HG02840 (cell line): ENCODE data around the gene C16orf86.
"Not testable (repeated sequence)": the region's sequence is repeated elsewhere in the genome, so short reads cannot be mapped to it uniquely, and the experiment has no call there.

ENCODE experiments used
- ATAC-seq: cut with Tn5 transposase; IDR thresholded peaks from one replicate; pipeline ENCODE4 v1.9.1; 2021; ENCODE audit warnings: mild to moderate bottlenecking, moderate library complexity, moderate number of reproducible peaks; ENCODE audit not compliant: unreplicated experiment, low FRiP score

Gene C16orf86

DNA sequence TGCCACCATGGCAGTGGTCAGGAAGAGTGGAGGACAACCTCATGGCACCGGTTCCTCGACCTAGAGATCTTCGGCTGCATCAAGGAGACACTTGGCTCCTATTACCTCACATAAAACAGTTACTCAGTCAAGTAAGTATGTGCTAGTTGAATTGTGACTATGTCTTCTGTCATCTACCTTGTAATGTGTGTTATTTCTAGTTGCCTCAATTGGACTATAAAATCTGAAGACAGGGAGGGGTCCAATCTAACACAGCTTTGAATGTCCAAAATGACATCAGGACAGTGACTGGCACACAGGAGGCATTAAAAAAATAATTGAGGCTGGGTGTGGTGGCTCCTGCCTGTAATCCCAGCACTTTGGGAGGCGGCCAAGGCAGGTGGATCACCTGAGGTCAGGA lies 17.2 kb downstream of the C16orf86 start:
- no peak for ATAC-seq

GRCh38 chr16:67685388-67686112 lies 18.9 kb downstream of the C16orf86 start:
- ATAC-seq, result no peak

DNA sequence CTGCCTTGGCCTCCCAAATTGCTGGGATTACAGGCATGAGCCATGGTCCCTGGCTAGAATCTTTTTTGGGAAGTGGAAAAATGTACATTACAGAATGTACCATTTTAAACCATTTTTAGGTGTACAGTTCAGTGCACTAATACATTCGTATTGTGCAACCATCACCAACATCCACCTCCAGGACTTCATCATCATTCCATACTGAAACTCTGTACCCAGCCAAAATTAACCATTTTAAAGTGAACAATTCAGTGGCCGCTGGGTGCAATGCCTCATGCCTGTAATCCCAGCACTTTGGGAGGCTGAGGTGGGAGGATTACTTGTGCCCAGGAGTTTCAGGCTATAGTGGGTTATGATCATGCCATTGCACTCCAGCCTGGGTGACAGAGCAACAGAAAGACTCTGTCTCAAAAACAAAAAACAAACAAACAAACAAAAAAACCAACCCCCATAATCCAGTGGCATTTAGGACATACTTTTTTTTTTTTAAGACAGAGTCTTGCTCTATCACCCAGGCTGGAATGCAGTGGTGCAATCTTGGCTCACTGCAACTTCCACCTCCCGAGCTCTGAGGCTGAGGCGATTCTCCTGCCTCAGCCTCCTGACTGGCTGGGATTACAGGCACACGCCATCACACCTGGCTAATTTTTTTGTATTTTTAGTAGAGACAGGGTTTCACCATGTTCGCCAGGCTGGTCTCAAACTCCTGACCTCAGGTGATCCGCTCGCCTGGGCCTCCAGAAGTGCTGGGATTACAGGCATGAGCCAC lies 27.1 kb downstream of the C16orf86 start:
- not testable (repeated sequence) for ATAC-seq

- no peak for ATAC-seq
Observed at GRCh38 chr16:67694611-67695010, 28.0 kb downstream of the C16orf86 start.

GRCh38 chr16:67697422-67698185 lies 31.0 kb downstream of the C16orf86 start:
- no peak for ATAC-seq

DNA sequence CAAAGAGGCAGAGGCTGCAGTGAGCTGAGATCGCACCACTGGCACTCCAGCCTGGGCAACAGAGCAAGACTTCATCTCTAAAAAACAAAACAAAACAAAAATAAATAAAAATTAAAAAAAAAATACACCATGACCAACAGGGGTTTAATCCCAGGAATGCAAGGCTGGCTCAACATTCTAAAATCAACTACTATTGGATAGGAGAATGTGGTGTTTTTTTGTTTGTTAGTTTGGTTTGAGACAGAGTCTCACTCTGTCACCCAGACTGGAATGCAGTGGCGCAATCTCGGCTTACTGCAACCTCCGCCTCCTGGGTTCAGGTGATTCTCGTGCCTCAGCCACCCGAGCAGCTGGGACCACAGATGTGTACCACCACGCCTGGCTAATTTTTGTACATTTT lies 32.7 kb downstream of the C16orf86 start:
- no peak for ATAC-seq

- ATAC-seq, result no peak
Observed at GRCh38 chr16:67701420-67701819, 34.8 kb downstream of the C16orf86 start.

DNA sequence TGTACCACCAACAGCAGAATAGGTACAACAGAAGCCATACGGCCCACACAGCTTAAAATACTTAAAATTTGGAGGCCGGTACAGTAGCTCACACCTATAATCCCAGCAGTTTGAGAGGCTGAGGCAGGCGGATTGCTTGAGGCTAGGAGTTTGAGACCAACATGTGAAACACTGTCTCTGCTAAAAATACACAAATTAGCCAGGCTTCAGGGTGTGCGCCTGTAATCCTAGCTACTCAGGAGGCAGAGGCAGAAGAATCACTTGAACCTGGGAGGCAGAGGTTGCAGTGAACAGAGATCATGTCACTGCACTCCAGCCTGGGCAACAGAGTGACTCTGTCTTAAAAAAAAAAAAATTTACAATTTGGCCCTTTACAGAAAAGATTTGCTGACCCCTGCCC lies 35.5 kb downstream of the C16orf86 start:
- ATAC-seq, result no peak

DNA sequence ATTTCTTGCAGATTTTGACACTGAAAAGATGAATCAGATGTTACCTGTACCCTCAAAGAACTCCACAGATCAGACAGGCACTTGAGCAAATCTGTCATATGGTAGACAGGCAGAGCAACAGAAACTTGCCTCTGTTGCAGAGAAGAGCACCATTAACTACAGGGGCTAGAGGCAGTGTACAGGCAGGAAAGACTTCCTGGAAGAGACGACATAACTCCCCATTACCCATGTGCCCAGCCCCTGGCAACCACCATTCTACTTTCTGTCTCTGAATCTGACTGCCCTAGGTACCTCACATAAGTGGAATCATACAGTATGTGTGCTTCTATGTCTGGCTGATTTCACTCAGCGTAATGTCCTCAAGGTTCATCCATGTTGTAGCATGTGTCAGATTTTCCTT lies 37.0 kb downstream of the C16orf86 start:
- ATAC-seq, result no peak

GRCh38 chr16:67704110-67704509 lies 37.5 kb downstream of the C16orf86 start:
- ATAC-seq, result no peak

DNA sequence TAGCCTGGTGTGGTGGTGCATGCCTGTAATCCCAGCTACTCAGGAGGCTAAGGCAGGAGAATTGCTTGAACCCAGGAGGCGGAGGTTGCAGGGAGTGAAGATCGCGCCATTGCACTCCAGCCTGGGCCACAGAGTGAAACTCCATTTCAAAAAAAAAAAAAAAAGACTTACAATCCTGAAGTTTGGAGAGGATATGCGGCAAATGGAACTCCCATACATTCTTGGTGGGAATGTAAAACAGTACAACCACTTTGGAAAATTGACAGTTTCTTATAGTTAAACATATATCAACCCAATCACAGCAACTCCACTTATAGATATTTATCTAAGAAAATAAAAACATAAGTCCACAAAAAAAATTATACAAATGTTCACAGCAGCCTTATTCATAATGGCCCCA lies 40.6 kb downstream of the C16orf86 start:
- no peak for ATAC-seq

- no peak for ATAC-seq
Observed at GRCh38 chr16:67707790-67708189, 41.2 kb downstream of the C16orf86 start.

DNA sequence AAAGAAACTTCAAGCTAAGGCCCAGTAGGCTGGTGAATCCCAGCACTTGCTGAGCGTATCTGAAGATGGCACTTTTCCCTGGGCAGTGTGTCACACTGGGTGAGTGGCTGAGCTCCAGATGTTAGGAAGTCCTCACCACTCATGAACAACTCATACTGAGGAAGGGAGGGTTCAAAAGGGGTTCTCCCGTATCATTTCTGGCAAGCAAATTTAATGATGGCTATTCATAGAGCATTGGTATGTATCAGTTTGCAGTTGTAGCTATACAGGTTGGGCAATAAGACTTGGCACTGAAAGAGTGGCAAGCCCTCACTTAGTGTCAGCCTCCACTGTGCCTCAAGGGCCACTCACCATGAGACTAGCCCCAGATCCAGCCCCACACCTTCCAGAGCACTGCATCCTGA lies 41.8 kb downstream of the C16orf86 start:
- ATAC-seq, result no peak

GRCh38 chr16:67709050-67709449 lies 42.4 kb downstream of the C16orf86 start:
- no peak for ATAC-seq

- no peak for ATAC-seq
Observed at GRCh38 chr16:67710607-67711006, 44.0 kb downstream of the C16orf86 start.

GRCh38 chr16:67713647-67714273 lies 47.1 kb downstream of the C16orf86 start:
- ATAC-seq, result no peak

GRCh38 chr16:67714522-67714921 lies 47.9 kb downstream of the C16orf86 start:
- no peak for ATAC-seq

GRCh38 chr16:67716097-67716496 lies 49.5 kb downstream of the C16orf86 start:
- ATAC-seq, result no peak
